Smooth muscle cell (in vitro differentiated cells): ENCODE measurements around the gene TRERF1. TPM values are rescaled to one million over a fixed set of nuclear protein-coding genes. Genes with fewer than 3 reads are reported as not detected.
A peak's percentile ranks its signal among the peaks of the same experiment; 100 is the strongest.

Experiments used
- DNase-seq: peaks from one replicate; lab custom pipeline; 2025; ENCODE audit not compliant: unreplicated experiment; lab: John Stamatoyannopoulos, UW
- H2AFZ ChIP-seq: fragments of 200-600 bp; sonication (generic); 2 replicates; pipeline ENCODE4 v1.6.0; 2016; ENCODE audit warnings: antibody characterized with exemption, low read depth, mild to moderate bottlenecking
- H3F3A ChIP-seq: fragments of 200-600 bp; sonication (generic); 2 replicates; pipeline ENCODE4 v1.6.0; 2017; ENCODE audit warnings: antibody characterized with exemption, low read depth
- H3K27ac ChIP-seq: fragments of 200-600 bp; sonication (generic); 2 replicates; pipeline ENCODE4 v1.5.1; 2016; ENCODE audit warnings: low read depth, mild to moderate bottlenecking
- H3K27me3 ChIP-seq: fragments of 200-600 bp; sonication (generic); 2 replicates; pipeline ENCODE4 v1.6.1; 2016; ENCODE audit warnings: low read depth, mild to moderate bottlenecking
- H3K36me3 ChIP-seq: fragments of 200-600 bp; sonication (generic); 2 replicates; pipeline ENCODE4 v1.5.1; 2016; ENCODE audit warnings: low read depth
- H3K4me1 ChIP-seq: fragments of 200-600 bp; sonication (generic); 2 replicates; pipeline ENCODE4 v1.5.1; 2016; ENCODE audit warnings: low read depth
- H3K4me2 ChIP-seq: fragments of 200-600 bp; sonication (generic); 2 replicates; pipeline ENCODE4 v1.6.0; 2016; ENCODE audit warnings: mild to moderate bottlenecking
- H3K4me3 ChIP-seq: fragments of 200-600 bp; sonication (generic); 2 replicates; pipeline ENCODE4 v1.5.1; 2016; ENCODE audit warnings: mild to moderate bottlenecking
- H3K79me2 ChIP-seq: fragments of 200-600 bp; sonication (generic); 2 replicates; pipeline ENCODE4 v1.6.0; 2016; ENCODE audit warnings: low read depth, mild to moderate bottlenecking
- H3K9ac ChIP-seq: fragments of 200-600 bp; sonication (generic); 2 replicates; pipeline ENCODE4 v1.6.0; 2016; ENCODE audit warnings: low read depth
- H3K9me3 ChIP-seq: fragments of 200-600 bp; sonication (generic); replicated peaks from 2 replicates; pipeline ENCODE4 v1.5.1; 2016; ENCODE audit warnings: low read depth
- H4K20me1 ChIP-seq: fragments of 200-600 bp; sonication (generic); 2 replicates; pipeline ENCODE4 v1.6.0; 2016; ENCODE audit warnings: low read depth
- WGBS: methylation state at CpG from one replicate; pipeline ENCODE4 v1.1.7; 2016; ENCODE audit warnings: low lambda C conversion rate; 5-methylcytosine and 5-hydroxymethylcytosine counted together
- polyA plus RNA-seq: library from polyadenylated mRNA; unstranded; fragments of >200 nt; fragmentation: Nextera tagmentation; extraction: Ambion mirVana; gene quantifications from 2 replicates; pipeline ENCODE4 v1.2.1, GENCODE V29; 2016
- total RNA-seq: library from RNA; depleted of rRNA; stranded (reverse); fragments of >200 nt; gene quantifications from 2 replicates; pipeline ENCODE4 v1.2.3, GENCODE V29; 2014
- TF ChIP-seq, protein P1 (sequence below): fragments of 200-600 bp; sonication (generic); IDR thresholded peaks from 2 replicates; pipeline ENCODE4 v1.5.1; 2017; ENCODE audit warnings: borderline replicate concordance, mild to moderate bottlenecking, antibody characterized with exemption; ENCODE audit not compliant: insufficient read depth, poor library complexity, severe bottlenecking

Gene TRERF1
- total and polyA plus RNA-seq, 2 experiments from 2014 or later = 3.5 to 5.3 TPM

GRCh38 chr6:42232035-42232434 lies 219.7 kb downstream of the TRERF1 start:
- no peaks in the 10 kb centered on the region for H3K9me3 ChIP-seq
- H2AFZ ChIP-seq = no peak overlapping the region
- 94% methylated on average over 3 of the region's 3 CpGs for WGBS

GRCh38 chr6:42230345-42231321 lies 221.1 kb downstream of the TRERF1 start:
- H3K4me2 ChIP-seq = no peak overlapping the region
- no peaks in the 10 kb centered on the region for H3F3A ChIP-seq
- TF ChIP-seq, protein P1, sequence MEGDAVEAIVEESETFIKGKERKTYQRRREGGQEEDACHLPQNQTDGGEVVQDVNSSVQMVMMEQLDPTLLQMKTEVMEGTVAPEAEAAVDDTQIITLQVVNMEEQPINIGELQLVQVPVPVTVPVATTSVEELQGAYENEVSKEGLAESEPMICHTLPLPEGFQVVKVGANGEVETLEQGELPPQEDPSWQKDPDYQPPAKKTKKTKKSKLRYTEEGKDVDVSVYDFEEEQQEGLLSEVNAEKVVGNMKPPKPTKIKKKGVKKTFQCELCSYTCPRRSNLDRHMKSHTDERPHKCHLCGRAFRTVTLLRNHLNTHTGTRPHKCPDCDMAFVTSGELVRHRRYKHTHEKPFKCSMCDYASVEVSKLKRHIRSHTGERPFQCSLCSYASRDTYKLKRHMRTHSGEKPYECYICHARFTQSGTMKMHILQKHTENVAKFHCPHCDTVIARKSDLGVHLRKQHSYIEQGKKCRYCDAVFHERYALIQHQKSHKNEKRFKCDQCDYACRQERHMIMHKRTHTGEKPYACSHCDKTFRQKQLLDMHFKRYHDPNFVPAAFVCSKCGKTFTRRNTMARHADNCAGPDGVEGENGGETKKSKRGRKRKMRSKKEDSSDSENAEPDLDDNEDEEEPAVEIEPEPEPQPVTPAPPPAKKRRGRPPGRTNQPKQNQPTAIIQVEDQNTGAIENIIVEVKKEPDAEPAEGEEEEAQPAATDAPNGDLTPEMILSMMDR = peak; percentile 27
- 85% methylated on average over 8 of the region's 8 CpGs for WGBS
- DNase-seq = no peak
- H3K9me3 ChIP-seq = no peaks in the 10 kb centered on the region
- no peak overlapping the region for H3K9ac ChIP-seq
- no peak overlapping the region for H2AFZ ChIP-seq
- H4K20me1 ChIP-seq = no peaks in the 10 kb centered on the region
- no peaks in the 10 kb centered on the region for H3K79me2 ChIP-seq
- H3K27me3 ChIP-seq = no peaks in the 10 kb centered on the region
- H3K4me1 ChIP-seq = no peaks in the 10 kb centered on the region
- H3K27ac ChIP-seq = no peak overlapping the region
- no peak overlapping the region for H3K4me3 ChIP-seq
- H3K36me3 ChIP-seq = no peaks in the 10 kb centered on the region

More at GRCh38 chr6:42232035-42232434, 219.7 kb downstream of the TRERF1 start:
- Histone ChIP-seq H3K36me3 (no peaks in the 10 kb centered on the region), H3K79me2 (no peaks in the 10 kb centered on the region), H4K20me1 (no peaks in the 10 kb centered on the region), H3K4me1 (no peaks in the 10 kb centered on the region), H3K4me2 (no peak overlapping the region), H3K9ac (no peak overlapping the region), H3K27me3 (no peaks in the 10 kb centered on the region), H3K27ac (no peak overlapping the region), H3F3A (no peaks in the 10 kb centered on the region), H3K4me3 (no peak overlapping the region)
- DNase-seq = no peak
- TF ChIP-seq, protein P1 = no peak

DNA sequence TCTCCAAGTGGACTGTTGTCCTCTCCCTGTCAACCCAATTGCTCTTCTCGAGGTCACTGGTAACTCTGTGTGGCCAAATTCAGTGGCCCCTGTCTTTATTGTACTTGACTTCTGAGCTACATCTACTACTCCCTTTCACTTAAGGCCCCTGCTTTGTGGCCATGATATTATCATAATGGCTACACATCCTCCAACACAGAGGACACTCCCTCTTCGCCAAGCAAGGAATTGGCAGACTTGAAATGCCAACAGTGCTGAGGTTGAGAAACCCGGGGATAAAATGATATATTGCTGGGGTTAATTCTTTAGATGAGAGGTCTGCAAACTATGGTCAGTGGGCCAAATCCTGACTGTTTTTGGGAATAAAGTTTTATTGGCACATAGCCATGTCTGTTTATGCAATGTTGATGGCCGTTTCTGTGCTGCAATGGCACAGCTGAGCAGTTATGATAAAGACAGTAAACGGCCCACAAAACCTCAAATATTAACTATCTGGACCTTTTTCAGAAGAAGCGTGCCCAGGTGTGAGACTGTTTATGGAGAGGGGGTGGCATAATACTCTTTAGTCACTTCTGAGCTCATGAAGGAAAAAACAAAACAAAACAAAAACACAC lies 222.1 kb downstream of the TRERF1 start:
- no peak for DNase-seq
- H3K4me2 ChIP-seq = no peak overlapping the region
- no peak overlapping the region for H3K4me3 ChIP-seq
- no peaks in the 10 kb centered on the region for H3K9me3 ChIP-seq
- no peaks in the 10 kb centered on the region for H4K20me1 ChIP-seq
- H3K9ac ChIP-seq = no peak overlapping the region
- 92% methylated on average over 6 of the region's 6 CpGs for WGBS
- TF ChIP-seq, protein P1 = no peak
- no peaks in the 10 kb centered on the region for H3K4me1 ChIP-seq
- no peaks in the 10 kb centered on the region for H3K79me2 ChIP-seq
- H3K27me3 ChIP-seq = no peaks in the 10 kb centered on the region
- H3K36me3 ChIP-seq = no peaks in the 10 kb centered on the region
- no peak overlapping the region for H3K27ac ChIP-seq
- H2AFZ ChIP-seq = no peak overlapping the region
- H3F3A ChIP-seq = no peaks in the 10 kb centered on the region
